ENCODE measurements around the gene PPEF2. TPM values are rescaled to one million over a fixed set of nuclear protein-coding genes. Genes with fewer than 3 reads are reported as not detected.

PPEF2 gene
- total RNA-seq, 1 donor from 2014 or later, result not detected

DNA sequence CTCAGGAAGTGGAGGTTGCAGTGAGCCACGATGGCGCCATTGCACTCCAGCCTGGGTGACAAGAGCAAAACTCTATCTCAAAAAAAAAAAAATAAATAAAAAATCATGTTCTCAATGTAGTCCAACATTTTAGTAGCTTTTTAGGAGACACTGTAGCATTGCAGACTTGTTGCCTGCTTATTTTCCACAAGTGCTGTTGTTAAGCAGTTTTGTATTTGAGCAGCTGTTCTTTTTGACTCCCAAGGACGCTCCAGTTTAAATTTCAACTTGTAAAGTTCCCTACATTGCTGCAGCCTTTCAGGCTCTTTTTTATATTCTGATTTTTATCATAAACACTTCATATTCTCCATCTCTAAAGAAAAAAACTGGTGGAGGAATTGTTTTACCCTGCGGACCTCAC lies 83.1 kb downstream of the PPEF2 start:
- no peak overlapping the region for H3K4me3 ChIP-seq (ENCODE audit: low read depth, low read length)
- no peak for TF ChIP-seq CTCF (IDR thresholded peaks at IDR 0.05; ENCODE audit: insufficient read depth, low read length, poor library complexity, severe bottlenecking)
- no peak for DNase-seq (ENCODE audit: low read depth)
- H3K36me3 ChIP-seq (ENCODE audit: control insufficient read depth, insufficient read depth, low read length), result peaks cover 1% of the 10 kb centered on the region
- no peaks in the 10 kb centered on the region for H3K27me3 ChIP-seq (ENCODE audit: control insufficient read depth, insufficient read depth, low read length)

- H3K4me3 ChIP-seq (ENCODE audit: low read depth, low read length), result no peak overlapping the region
- H3K27me3 ChIP-seq (ENCODE audit: control insufficient read depth, insufficient read depth, low read length), result no peaks in the 10 kb centered on the region
- H3K36me3 ChIP-seq (ENCODE audit: control insufficient read depth, insufficient read depth, low read length), result peaks cover 1% of the 10 kb centered on the region
- TF ChIP-seq CTCF (IDR thresholded peaks at IDR 0.05; ENCODE audit: insufficient read depth, low read length, poor library complexity, severe bottlenecking), result no peak
- no peak for DNase-seq (ENCODE audit: low read depth)
Measured at GRCh38 chr4:75817901-75818300, 84.4 kb downstream of the PPEF2 start.

Other genes starting within 250 kb of the PPEF2 start
- gene G3BP2, start 229.0 kb downstream of the PPEF2 start, total RNA-seq, result 127 and 135 TPM in 2 replicates
- 58.1 and 62.4 TPM in 2 replicates for gene USO1, start 177.9 kb downstream of the PPEF2 start, total RNA-seq
- 13.2 and 16.8 TPM in 2 replicates for gene NAAA, start 38.6 kb upstream of the PPEF2 start, total RNA-seq
- 63.3 and 70.1 TPM in 2 replicates for gene SDAD1, start 88.5 kb upstream of the PPEF2 start, total RNA-seq
- not detected in 2 replicates for gene CXCL9, start 105.1 kb upstream of the PPEF2 start, total RNA-seq
- 0.34 TPM in 1 of 2 replicates, not detected in the other for gene CXCL10, start 121.0 kb upstream of the PPEF2 start, total RNA-seq
- gene CXCL11, start 133.6 kb upstream of the PPEF2 start, total RNA-seq, result 0.07 TPM in 1 of 2 replicates, not detected in the other
- gene ART3, start 172.3 kb upstream of the PPEF2 start, total RNA-seq, result not detected in 2 replicates
- 33.0 and 36.0 TPM in 2 replicates for gene NUP54, start 245.9 kb upstream of the PPEF2 start, total RNA-seq